IMR-90 (cell line): ENCODE results near the gene OLFM4. TPM values are rescaled to one million over a fixed set of nuclear protein-coding genes. Genes with fewer than 3 reads are reported as not detected.

ENCODE experiments used
- ATAC-seq: fragments of 200-7000 bp; cut with Tn5 transposase; 2 replicates; pipeline ENCODE4 v1.9.1; 2020; ENCODE audit warnings: low read depth, mild to moderate bottlenecking, moderate library complexity
- BruUV-seq: library from RNA; stranded (reverse); fragments of 400-500 nt; replicated peaks from 2 replicates; lab custom pipeline; 2021; lab: Mats Ljungman, UMichigan
- CTCF ChIA-PET: fragments of 300-600 bp; formaldehyde crosslinking; extraction: SDS; loops from one replicate; lab custom pipeline; 2021; ENCODE audit warnings: antibody characterized with exemption; lab: Yijun Ruan, JAX
- POLR2A ChIA-PET: fragments of 300-600 bp; sonication (Branson Sonifier 250); formaldehyde crosslinking; loops from one replicate; lab custom pipeline; 2022; ENCODE audit warnings: antibody characterized with exemption; ENCODE audit not compliant: unreplicated experiment; lab: Charles Lee
- DNase-seq: peaks from one replicate; pipeline ENCODE4 v3.0.0; 2013
- H2AFZ ChIP-seq: replicated peaks from 2 replicates; pipeline ENCODE3; 2013; ENCODE audit warnings: low read length, mild to moderate bottlenecking; ENCODE audit not compliant: poor library complexity
- H2AK5ac ChIP-seq: 2 replicates; pipeline ENCODE4 v1.6.1; 2013; ENCODE audit warnings: low read depth, low read length, inconsistent platforms
- H2AK9ac ChIP-seq: replicated peaks from 2 replicates; pipeline ENCODE3; 2013; ENCODE audit warnings: mild to moderate bottlenecking, low read depth, low read length, moderate library complexity; ENCODE audit not compliant: poor library complexity
- H2BK120ac ChIP-seq: 2 replicates; pipeline ENCODE4 v1.6.1; 2013; ENCODE audit warnings: low read depth, low read length, inconsistent platforms
- H2BK15ac ChIP-seq: 3 replicates; pipeline ENCODE4 v1.6.1; 2013; ENCODE audit warnings: low read depth, low read length, inconsistent platforms
- H2BK20ac ChIP-seq: 2 replicates; pipeline ENCODE4 v1.6.1; 2013; ENCODE audit warnings: low read depth, mild to moderate bottlenecking, inconsistent platforms, low read length, moderate library complexity
- H2BK5ac ChIP-seq: 2 replicates; pipeline ENCODE4 v1.6.1; 2013; ENCODE audit warnings: mild to moderate bottlenecking, low read depth, low read length, inconsistent platforms; ENCODE audit not compliant: poor library complexity, severe bottlenecking
- H3K14ac ChIP-seq: replicated peaks from 2 replicates; pipeline ENCODE4 v1.6.1; 2013; ENCODE audit warnings: low read depth, low read length, inconsistent platforms
- H3K18ac ChIP-seq: 2 replicates; pipeline ENCODE4 v1.6.1; 2013; ENCODE audit warnings: low read depth, low read length, control low read depth
- H3K23ac ChIP-seq: 2 replicates; pipeline ENCODE4 v1.6.1; 2013; ENCODE audit warnings: low read depth, low read length, inconsistent platforms
- H3K27ac ChIP-seq: 2 replicates; pipeline ENCODE4 v1.5.1; 2013; ENCODE audit warnings: mild to moderate bottlenecking, control low read depth, low read length; ENCODE audit not compliant: insufficient read depth
- H3K27me3 ChIP-seq: 2 replicates; pipeline ENCODE4 v1.6.1; 2013; ENCODE audit warnings: low read length; ENCODE audit not compliant: control insufficient read depth, insufficient read depth
- H3K36me3 ChIP-seq: 2 replicates; pipeline ENCODE4 v1.6.1; 2013; ENCODE audit warnings: low read length, mixed read lengths; ENCODE audit not compliant: control insufficient read depth, insufficient read depth
- H3K4ac ChIP-seq: 2 replicates; pipeline ENCODE4 v1.6.1; 2013; ENCODE audit warnings: low read depth, low read length, inconsistent platforms
- H3K4me1 ChIP-seq: 2 replicates; pipeline ENCODE4 v1.6.1; 2013; ENCODE audit warnings: low read length, mixed read lengths; ENCODE audit not compliant: control insufficient read depth, insufficient read depth
- H3K4me2 ChIP-seq: 2 replicates; pipeline ENCODE4 v1.6.1; 2013; ENCODE audit warnings: low read depth, mild to moderate bottlenecking, control low read depth, low read length, moderate library complexity
- H3K4me3 ChIP-seq: 2 replicates; pipeline ENCODE4 v1.5.1; 2013; ENCODE audit warnings: low read depth, mild to moderate bottlenecking, control low read depth, low read length, moderate library complexity; ENCODE audit not compliant: insufficient read depth
- H3K56ac ChIP-seq: 2 replicates; pipeline ENCODE4 v1.6.1; 2013; ENCODE audit warnings: low read length, inconsistent platforms; ENCODE audit not compliant: insufficient read depth; ENCODE audit errors: extremely low read depth
- H3K79me1 ChIP-seq, 2 experiments: 2 replicates each; pipeline ENCODE4 v1.6.1; 2013; ENCODE audit warnings: low read length in 2 of 2, inconsistent platforms in 1 of 2, low read depth in 1 of 2
- H3K9ac ChIP-seq: 2 replicates; pipeline ENCODE4 v1.6.1; 2013; ENCODE audit warnings: low read depth, low read length, control low read depth
- H3K9me1 ChIP-seq: 2 replicates; pipeline ENCODE4 v1.6.1; 2013; ENCODE audit warnings: low read length, inconsistent platforms; ENCODE audit not compliant: insufficient read depth
- H3K9me3 ChIP-seq: 2 replicates; pipeline ENCODE4 v1.6.1; 2013; ENCODE audit warnings: low read length; ENCODE audit not compliant: control insufficient read depth, insufficient read depth
- H4K20me1 ChIP-seq: 2 replicates; pipeline ENCODE4 v1.6.1; 2013; ENCODE audit warnings: low read length, inconsistent platforms; ENCODE audit not compliant: insufficient read depth
- H4K5ac ChIP-seq: 2 replicates; pipeline ENCODE4 v1.6.1; 2013; ENCODE audit warnings: mild to moderate bottlenecking, low read depth, low read length, control low read depth
- H4K8ac ChIP-seq, 2 experiments: 2 replicates each; pipeline ENCODE4 v1.6.1; 2013; ENCODE audit warnings: low read depth in 2 of 2, low read length in 2 of 2, control low read depth in 1 of 2, inconsistent platforms in 1 of 2
- H4K91ac ChIP-seq: 2 replicates; pipeline ENCODE4 v1.6.1; 2013; ENCODE audit warnings: low read depth, low read length, inconsistent platforms; ENCODE audit not compliant: insufficient read depth
- CEBPB ChIP-seq: IDR thresholded peaks from 2 replicates; pipeline ENCODE4 v1.6.1; 2012; ENCODE audit warnings: low read depth, low read length, improper control_type of control experiment
- FOS ChIP-seq: fragments of 150-350 bp; IDR thresholded peaks from 2 replicates; pipeline ENCODE4 v1.6.1; 2016; ENCODE audit warnings: low read depth, low read length
- MXI1 ChIP-seq: IDR thresholded peaks from 2 replicates; pipeline ENCODE4 v1.6.1; 2012; ENCODE audit warnings: low read depth, mild to moderate bottlenecking, low read length, moderate library complexity, borderline replicate concordance
- WGBS, 2 experiments: methylation state at CpG; one replicate each; pipeline versions ENCODE4 v1.1.5 to v1.1.7; 2013; ENCODE audit warnings: missing lambda C conversion rate in 2 of 2; ENCODE audit not compliant: insufficient read length in 1 of 2; ENCODE audit errors: extremely low coverage in 2 of 2; 5-methylcytosine and 5-hydroxymethylcytosine counted together
- dilution Hi-C: fragments of 300-500 bp; cut with HindIII; formaldehyde crosslinking; loops from one replicate; pipeline ENCODE4 v1.14.3; 2018; ENCODE audit warnings: low sequenced_read_pairs; ENCODE audit not compliant: unreplicated experiment
- in situ Hi-C: fragments of 300-500 bp; cut with MboI; formaldehyde crosslinking; loops from 3 replicates; pipeline ENCODE4 v1.14.3; 2019; ENCODE audit warnings: low sequenced_read_pairs, inconsistent platforms, mixed read lengths
- intact Hi-C: fragments of 100-400 bp; cut with micrococcal nuclease; formaldehyde crosslinking; loops from 2 replicates; pipeline ENCODE4 v1.10.0; 2022
- polyA plus RNA-seq, 3 experiments: library from polyadenylated mRNA; depleted of rRNA; stranded (reverse); fragments of >200 nt; gene quantifications; 2 replicates each; pipeline ENCODE4 v1.2.3, GENCODE V29; 2012; ENCODE audit warnings: low replicate concordance in 1 of 3
- total RNA-seq: library from RNA; depleted of rRNA; stranded (reverse); fragments of >200 nt; gene quantifications from 2 replicates; pipeline ENCODE4 v1.2.3, GENCODE V29; 2012
- TF ChIP-seq, protein P1 (sequence below): fragments of 150-350 bp; IDR thresholded peaks from 2 replicates; pipeline ENCODE4 v1.6.1; 2017; ENCODE audit warnings: mild to moderate bottlenecking, antibody characterized with exemption, low read length, low read depth

The OLFM4 gene
- total and polyA plus RNA-seq, 2 of the 4 experiments (the other 2 are of a cell fraction) = not detected

DNA sequence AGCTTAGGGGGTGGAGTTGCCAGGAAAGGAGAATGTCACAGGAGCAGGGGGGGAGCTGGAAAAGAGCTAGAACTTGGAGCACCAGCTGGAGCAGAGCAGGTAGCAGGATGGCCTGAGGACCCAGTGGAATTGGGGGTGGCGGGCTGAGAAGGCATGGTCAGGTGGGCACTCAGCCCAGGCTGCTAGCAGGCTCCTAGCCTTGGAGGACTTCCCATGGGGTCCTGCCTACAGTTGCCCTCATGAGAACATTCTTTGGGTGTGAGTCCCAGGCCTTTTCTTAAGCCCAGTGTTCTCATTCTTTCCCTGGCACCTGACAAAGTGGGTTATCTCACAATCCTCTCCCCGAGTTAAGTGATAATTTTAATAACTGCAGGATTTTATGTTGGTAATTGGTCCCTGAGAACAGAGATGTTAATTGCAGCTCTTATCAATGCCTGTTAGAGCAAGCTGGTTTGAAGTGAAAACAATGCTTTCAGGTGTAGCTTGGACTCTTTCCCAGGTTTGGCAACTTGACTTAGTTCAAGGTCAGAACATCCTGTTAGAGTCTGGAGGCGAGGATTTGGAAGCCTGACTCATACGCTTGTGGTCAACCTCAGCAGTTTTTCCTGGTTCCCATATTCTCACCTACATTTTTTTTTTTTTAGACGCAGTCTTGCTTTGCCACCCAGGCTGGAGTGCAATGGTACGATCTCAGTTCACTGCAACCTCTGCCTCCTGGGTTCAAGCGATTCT is 18.1 kb upstream of the OLFM4 start:
- peaks cover 4% of the 10 kb centered on the region for H3K9me3 ChIP-seq
- no peak overlapping the region for H2AK5ac ChIP-seq
- no peak overlapping the region for H3K14ac ChIP-seq
- no peaks in the 10 kb centered on the region for H3K27me3 ChIP-seq
- H3K79me1 ChIP-seq = no peaks in the 10 kb centered on the region
- H3K9me1 ChIP-seq = no peaks in the 10 kb centered on the region
- no peak overlapping the region for H2BK5ac ChIP-seq
- no TSS peak for BruUV-seq
- ATAC-seq (no peak), DNase-seq (no peak)
- no peak overlapping the region for H2BK20ac ChIP-seq
- no peak overlapping the region for H3K27ac ChIP-seq
- ChIA-PET CTCF (no interaction called here), POLR2A (no interaction called here)
- no peaks in the 10 kb centered on the region for H4K20me1 ChIP-seq
- H2BK15ac ChIP-seq = no peak overlapping the region
- H2AFZ ChIP-seq = no peak overlapping the region
- no peak overlapping the region for H3K23ac ChIP-seq
- H4K5ac ChIP-seq = no peak overlapping the region
- H3K4ac ChIP-seq = no peak overlapping the region
- H3K4me1 ChIP-seq = no peaks in the 10 kb centered on the region
- H3K4me3 ChIP-seq = no peak overlapping the region
- in situ Hi-C loops (no loop called here), intact Hi-C loops (no loop called here), dilution Hi-C loops (no loop called here)
- H2AK9ac ChIP-seq = no peak overlapping the region
- no peak overlapping the region for H3K18ac ChIP-seq
- no peak overlapping the region for H4K91ac ChIP-seq
- TF ChIP-seq CEBPB (no peak), MXI1 (no peak), FOS (no peak)
- TF ChIP-seq, protein P1, sequence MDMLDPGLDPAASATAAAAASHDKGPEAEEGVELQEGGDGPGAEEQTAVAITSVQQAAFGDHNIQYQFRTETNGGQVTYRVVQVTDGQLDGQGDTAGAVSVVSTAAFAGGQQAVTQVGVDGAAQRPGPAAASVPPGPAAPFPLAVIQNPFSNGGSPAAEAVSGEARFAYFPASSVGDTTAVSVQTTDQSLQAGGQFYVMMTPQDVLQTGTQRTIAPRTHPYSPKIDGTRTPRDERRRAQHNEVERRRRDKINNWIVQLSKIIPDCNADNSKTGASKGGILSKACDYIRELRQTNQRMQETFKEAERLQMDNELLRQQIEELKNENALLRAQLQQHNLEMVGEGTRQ = no peak
- H3K36me3 ChIP-seq = no peaks in the 10 kb centered on the region
- H3K4me2 ChIP-seq = no peak overlapping the region
- no peak overlapping the region for H2BK120ac ChIP-seq
- H3K56ac ChIP-seq = no peak overlapping the region
- H4K8ac ChIP-seq = no peak overlapping the region
- 33% methylated on average over 1 of the region's 7 CpGs; no CpG with 5 or more reads in 1 of the 2 experiments for WGBS, 2 experiments
- no peak overlapping the region for H3K9ac ChIP-seq
